CD14-positive monocyte (primary cell): Measurements from ENCODE around the gene TMEM94. TPM values are rescaled to one million over a fixed set of nuclear protein-coding genes. Genes with fewer than 3 reads are reported as not detected.

ENCODE experiments used
- DNase-seq, 3 donors: peaks; one replicate each; pipeline ENCODE4 v3.0.0-alpha.2; 2011 to 2022
- H2AFZ ChIP-seq: 2 replicates; pipeline ENCODE4 v1.6.0; 2012; ENCODE audit warnings: mild to moderate bottlenecking, low read depth, low read length, inconsistent platforms; ENCODE audit not compliant: insufficient read depth, poor library complexity, severe bottlenecking
- H3K27ac ChIP-seq, 2 donors: 1 replicate in 1 of 2; 2 replicates in 1 of 2; pipeline ENCODE4 v1.5.1; 2012 to 2013; ENCODE audit warnings: low read length in 2 of 2, control low read depth in 1 of 2, inconsistent platforms in 1 of 2, low read depth in 1 of 2, mild to moderate bottlenecking in 1 of 2
- H3K27me3 ChIP-seq, 2 donors: one replicate each; pipeline versions ENCODE4 v1.6.0 to v1.6.1; 2011 to 2013; ENCODE audit warnings: low read length in 2 of 2; ENCODE audit not compliant: control insufficient read depth in 2 of 2, insufficient read depth in 2 of 2
- H3K36me3 ChIP-seq, 2 donors: replicated peaks in 1 of 2; 1 replicate in 1 of 2; 2 replicates in 1 of 2; pipeline versions ENCODE4 v1.5.1 to v1.6.1; 2012 to 2013; ENCODE audit warnings: low read length in 2 of 2, control low read depth in 1 of 2, inconsistent platforms in 1 of 2, mild to moderate bottlenecking in 1 of 2; ENCODE audit not compliant: insufficient read depth in 2 of 2, control insufficient read depth in 1 of 2
- H3K4me1 ChIP-seq, 2 donors: 1 replicate in 1 of 2; 2 replicates in 1 of 2; pipeline versions ENCODE4 v1.5.1 to v1.6.1; 2012 to 2013; ENCODE audit warnings: low read length in 2 of 2, control low read depth in 1 of 2, inconsistent platforms in 1 of 2, mild to moderate bottlenecking in 1 of 2, moderate library complexity in 1 of 2; ENCODE audit not compliant: insufficient read depth in 2 of 2, control insufficient read depth in 1 of 2
- H3K4me2 ChIP-seq: replicated peaks from 2 replicates; pipeline ENCODE3; 2012; ENCODE audit warnings: low read length, moderate library complexity, mild to moderate bottlenecking; ENCODE audit not compliant: poor library complexity, severe bottlenecking; ENCODE audit errors: extremely low read depth
- H3K4me3 ChIP-seq, 3 experiments: fragments of 200-600 bp in 1 of 3; sonication (generic) in 1 of 3; replicated peaks in 1 of 3; 1 replicate in 2 of 3; 2 replicates in 1 of 3; pipeline ENCODE4 v1.5.1; 2011 to 2013; ENCODE audit warnings: low read length in 3 of 3, mild to moderate bottlenecking in 3 of 3, control low read depth in 2 of 3, low read depth in 2 of 3, inconsistent platforms in 1 of 3, moderate library complexity in 1 of 3
- H3K79me2 ChIP-seq: 2 replicates; pipeline ENCODE4 v1.6.0; 2012; ENCODE audit warnings: mild to moderate bottlenecking, control low read depth, inconsistent platforms, low read length, moderate library complexity; ENCODE audit not compliant: insufficient read depth
- H3K9ac ChIP-seq: 2 replicates; pipeline ENCODE4 v1.6.0; 2017; ENCODE audit warnings: low read length, mild to moderate bottlenecking; ENCODE audit not compliant: insufficient read depth, poor library complexity, severe bottlenecking
- H3K9me3 ChIP-seq, 2 donors: replicated peaks in 1 of 2; 1 replicate in 1 of 2; 2 replicates in 1 of 2; pipeline versions ENCODE4 v1.5.1 to v1.6.1; 2012 to 2013; ENCODE audit warnings: low read length in 2 of 2, control low read depth in 1 of 2; ENCODE audit not compliant: control insufficient read depth in 1 of 2, insufficient read depth in 1 of 2
- H4K20me1 ChIP-seq: 2 replicates; pipeline ENCODE4 v1.6.0; 2012; ENCODE audit warnings: mild to moderate bottlenecking, low read length, control low read depth, moderate library complexity; ENCODE audit not compliant: insufficient read depth
- H3K27ac Mint-ChIP-seq, 7 donors: one replicate each; pipeline ENCODE4 v1.8.0; 2020; ENCODE audit warnings: mild to moderate bottlenecking in 7 of 7, mixed read lengths in 7 of 7, moderate library complexity in 6 of 7, inconsistent platforms in 2 of 7
- H3K27me3 Mint-ChIP-seq, 3 donors: one replicate each; pipeline ENCODE4 v1.8.0; 2021 to 2022; ENCODE audit warnings: low read depth in 3 of 3, mild to moderate bottlenecking in 3 of 3, mixed read lengths in 3 of 3, moderate library complexity in 3 of 3, inconsistent platforms in 1 of 3
- H3K36me3 Mint-ChIP-seq, 2 donors: one replicate each; pipeline ENCODE4 v1.8.0; 2020; ENCODE audit warnings: mixed read lengths in 2 of 2, inconsistent platforms in 1 of 2, mild to moderate bottlenecking in 1 of 2
- H3K4me1 Mint-ChIP-seq: one replicate; pipeline ENCODE4 v1.8.0; 2020; ENCODE audit warnings: mild to moderate bottlenecking, mixed read lengths
- H3K4me3 Mint-ChIP-seq, 2 donors: one replicate each; pipeline ENCODE4 v1.8.0; 2020; ENCODE audit warnings: mild to moderate bottlenecking in 2 of 2, mixed read lengths in 2 of 2, moderate library complexity in 1 of 2
- H3K9me3 Mint-ChIP-seq, 7 donors: one replicate each; pipeline ENCODE4 v1.8.0; 2020 to 2022; ENCODE audit warnings: mixed read lengths in 7 of 7, mild to moderate bottlenecking in 6 of 7, moderate library complexity in 6 of 7, inconsistent platforms in 2 of 7
- WGBS: methylation state at CpG from one replicate; pipeline ENCODE4 v1.1.5; 2013; ENCODE audit warnings: missing lambda C conversion rate; ENCODE audit not compliant: insufficient coverage; 5-methylcytosine and 5-hydroxymethylcytosine counted together
- intact Hi-C, 2 donors: fragments of 100-400 bp; cut with micrococcal nuclease; formaldehyde crosslinking; loops; one replicate each; pipeline versions ENCODE4 v1.15.0 to v1.15.1; 2023
- polyA plus RNA-seq, 3 donors: library from polyadenylated mRNA; depleted of rRNA in 1 of 3; unstranded in 2 of 3; stranded (reverse) in 1 of 3; fragments of 300-500 nt in 2 of 3; fragments of >200 nt in 1 of 3; fragmentation: Illumina TruSeq in 2 of 3; gene quantifications; 1 replicate in 2 of 3; 2 replicates in 1 of 3; pipeline ENCODE4 v1.2.3, GENCODE V29; 2012 to 2021
- TF ChIP-seq, protein P1 (sequence below): fragments of 200-600 bp; IDR thresholded peaks from one replicate; pipeline ENCODE4 v1.8.0; 2022; ENCODE audit warnings: antibody characterized with exemption, mild to moderate bottlenecking

Gene TMEM94
- polyA plus RNA-seq, 3 donors = 7.2 to 129 (median 8.4) TPM

DNA sequence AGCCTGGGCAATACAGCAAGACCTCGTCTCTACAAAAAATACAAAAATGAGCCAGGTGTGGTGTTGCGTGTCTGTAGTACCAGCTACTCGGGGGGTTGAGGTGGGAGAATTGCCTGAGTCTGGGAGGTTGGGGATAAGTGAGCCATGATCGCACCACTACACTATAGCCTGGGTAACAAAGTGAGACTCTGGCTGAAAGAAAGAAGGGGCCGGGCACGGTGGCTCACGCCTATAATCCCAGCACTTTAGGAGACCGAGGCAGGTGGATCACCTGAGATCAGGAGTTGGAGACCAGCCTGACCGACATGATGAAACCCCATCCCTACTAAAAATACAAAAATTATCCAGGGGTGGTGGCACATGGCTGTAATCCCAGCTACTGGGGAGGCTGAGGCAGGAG is 40.4 kb upstream of the TMEM94 start:
- no peaks in the 10 kb centered on the region for H3K27me3 ChIP-seq
- no peak overlapping the region for H3K4me3 ChIP-seq
- no peaks in the 10 kb centered on the region for H3K36me3 Mint-ChIP-seq
- H3K27ac ChIP-seq = no peak overlapping the region
- WGBS = 100% methylated on average over 3 of the region's 9 CpGs
- peaks cover 4% of the 10 kb centered on the region for H3K79me2 ChIP-seq
- intact Hi-C loops = no loop called here
- peaks cover 0 to 2% (median 0%) of the 10 kb centered on the region in 7 donors for H3K9me3 Mint-ChIP-seq
- no peak for DNase-seq
- no peaks in the 10 kb centered on the region for H3K9me3 ChIP-seq
- no peak overlapping the region for H3K4me2 ChIP-seq
- TF ChIP-seq, protein P1, sequence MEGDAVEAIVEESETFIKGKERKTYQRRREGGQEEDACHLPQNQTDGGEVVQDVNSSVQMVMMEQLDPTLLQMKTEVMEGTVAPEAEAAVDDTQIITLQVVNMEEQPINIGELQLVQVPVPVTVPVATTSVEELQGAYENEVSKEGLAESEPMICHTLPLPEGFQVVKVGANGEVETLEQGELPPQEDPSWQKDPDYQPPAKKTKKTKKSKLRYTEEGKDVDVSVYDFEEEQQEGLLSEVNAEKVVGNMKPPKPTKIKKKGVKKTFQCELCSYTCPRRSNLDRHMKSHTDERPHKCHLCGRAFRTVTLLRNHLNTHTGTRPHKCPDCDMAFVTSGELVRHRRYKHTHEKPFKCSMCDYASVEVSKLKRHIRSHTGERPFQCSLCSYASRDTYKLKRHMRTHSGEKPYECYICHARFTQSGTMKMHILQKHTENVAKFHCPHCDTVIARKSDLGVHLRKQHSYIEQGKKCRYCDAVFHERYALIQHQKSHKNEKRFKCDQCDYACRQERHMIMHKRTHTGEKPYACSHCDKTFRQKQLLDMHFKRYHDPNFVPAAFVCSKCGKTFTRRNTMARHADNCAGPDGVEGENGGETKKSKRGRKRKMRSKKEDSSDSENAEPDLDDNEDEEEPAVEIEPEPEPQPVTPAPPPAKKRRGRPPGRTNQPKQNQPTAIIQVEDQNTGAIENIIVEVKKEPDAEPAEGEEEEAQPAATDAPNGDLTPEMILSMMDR = no peak
- H2AFZ ChIP-seq = no peak overlapping the region
- H3K36me3 ChIP-seq = no peaks in the 10 kb centered on the region
- no peak overlapping the region for H3K9ac ChIP-seq
- H4K20me1 ChIP-seq = no peaks in the 10 kb centered on the region
- peak overlapping the region in 1 of 2 donors; percentile 24 for H3K4me3 Mint-ChIP-seq
- H3K4me1 ChIP-seq = peaks cover 18 to 20% of the 10 kb centered on the region in 2 donors
- H3K27ac Mint-ChIP-seq = peak overlapping the region in 1 of 7 donors; percentile 62
- peaks cover 41% of the 10 kb centered on the region for H3K4me1 Mint-ChIP-seq
- H3K27me3 Mint-ChIP-seq = peaks cover 0 to 3% (median 0%) of the 10 kb centered on the region in 3 donors

DNA sequence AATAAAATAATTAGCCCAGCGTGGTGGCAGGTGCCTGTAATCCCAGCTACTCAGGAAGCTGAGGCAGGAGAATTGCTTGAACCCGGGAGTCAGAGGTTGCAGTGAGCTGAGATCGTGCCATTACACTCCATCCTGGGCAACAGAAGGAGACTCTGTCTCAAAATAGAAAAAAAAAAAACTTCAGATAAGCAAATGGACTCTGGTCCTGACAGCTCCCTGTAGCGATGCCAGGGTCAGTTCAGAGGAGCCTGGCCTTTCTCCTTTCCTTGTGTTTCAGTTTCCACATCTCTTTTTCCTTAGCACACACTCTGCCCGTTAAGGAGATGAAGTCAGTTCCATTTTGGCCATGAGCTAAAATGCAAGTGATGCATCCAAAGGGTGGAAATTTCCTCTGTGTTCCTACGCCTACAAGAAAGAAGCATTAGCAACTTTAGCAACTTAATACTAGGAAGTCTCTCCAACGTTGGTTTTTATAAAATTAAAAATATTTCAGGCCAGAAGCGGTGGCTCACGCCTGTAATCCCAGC is 39.3 kb upstream of the TMEM94 start:
- H3K36me3 Mint-ChIP-seq = no peaks in the 10 kb centered on the region
- 83% methylated on average over 4 of the region's 9 CpGs for WGBS

More for the DNA sequence above, 39.3 kb upstream of the TMEM94 start:
- Mint-ChIP-seq H3K4me3 (no peak overlapping the region), H3K9me3 (peaks cover 0 to 2% (median 0%) of the 10 kb centered on the region in 7 donors), H3K27me3 (peaks cover 0 to 3% (median 0%) of the 10 kb centered on the region in 3 donors), H3K4me1 (peaks cover 33% of the 10 kb centered on the region), H3K27ac (no peak overlapping the region)
- intact Hi-C loops = no loop called here
- H3K27ac ChIP-seq = no peak overlapping the region
- TF ChIP-seq, protein P1 = no peak
- H2AFZ ChIP-seq = no peak overlapping the region
- H3K36me3 ChIP-seq = no peaks in the 10 kb centered on the region
- H4K20me1 ChIP-seq = no peaks in the 10 kb centered on the region
- no peak overlapping the region for H3K4me2 ChIP-seq
- no peak for DNase-seq
- H3K9me3 ChIP-seq = no peaks in the 10 kb centered on the region
- no peak overlapping the region for H3K4me3 ChIP-seq
- no peaks in the 10 kb centered on the region for H3K27me3 ChIP-seq
- H3K9ac ChIP-seq = no peak overlapping the region
- peaks cover 18 to 20% of the 10 kb centered on the region in 2 donors for H3K4me1 ChIP-seq
- no peaks in the 10 kb centered on the region for H3K79me2 ChIP-seq
